Upper lobe of left lung (tissue), 6 donors: ENCODE data around the gene CELF5. TPM values are rescaled to one million over a fixed set of nuclear protein-coding genes. Genes with fewer than 3 reads are reported as not detected.

Experiments used
- ATAC-seq, 2 donors: fragments of 200-7000 bp; cut with Tn5 transposase; one replicate each; pipeline ENCODE4 v1.9.1; 2022; ENCODE audit warnings: mild to moderate bottlenecking in 2 of 2, moderate library complexity in 2 of 2; ENCODE audit not compliant: low FRiP score in 2 of 2
- DNase-seq, 2 donors: peaks; one replicate each; pipeline ENCODE4 v3.0.0-alpha.2; 2019 to 2020
- H3K27ac ChIP-seq, 4 donors: fragments of 200-600 bp; sonication (generic); one replicate each; pipeline ENCODE4 v1.5.1; 2016 to 2019
- H3K27me3 ChIP-seq, 4 donors: fragments of 200-600 bp; sonication (generic); one replicate each; pipeline ENCODE4 v1.5.1; 2017 to 2019
- H3K36me3 ChIP-seq, 4 donors: fragments of 200-600 bp; sonication (generic); one replicate each; pipeline ENCODE4 v1.5.1; 2016 to 2019
- H3K4me1 ChIP-seq, 4 donors: fragments of 200-600 bp; sonication (generic); one replicate each; pipeline ENCODE4 v1.5.1; 2018 to 2019
- H3K4me3 ChIP-seq, 4 donors: fragments of 200-600 bp; sonication (generic); one replicate each; pipeline ENCODE4 v1.5.1; 2017 to 2019; ENCODE audit warnings: mild to moderate bottlenecking in 2 of 4, moderate library complexity in 1 of 4
- H3K9me3 ChIP-seq, 4 donors: fragments of 200-600 bp; sonication (generic); one replicate each; pipeline ENCODE4 v1.5.1; 2018 to 2019
- CTCF ChIP-seq, 6 experiments: fragments of 450-650 bp in 4 of 6; fragments of 200-600 bp in 2 of 6; sonication (generic) in 2 of 6; IDR thresholded peaks; one replicate each; pipeline ENCODE4 v1.5.1; 2016 to 2019; ENCODE audit warnings: antibody characterized with exemption in 6 of 6
- EP300 ChIP-seq, 4 donors: sonication (generic); formaldehyde crosslinking; IDR thresholded peaks; one replicate each; pipeline ENCODE4 v1.5.1; 2017; ENCODE audit warnings: antibody characterized with exemption in 4 of 4, control low read depth in 2 of 4
- POLR2A ChIP-seq, 4 donors: fragments of 450-650 bp; IDR thresholded peaks; one replicate each; pipeline ENCODE4 v1.5.1; 2016 to 2017; ENCODE audit warnings: antibody characterized with exemption in 4 of 4, mild to moderate bottlenecking in 2 of 4
- POLR2AphosphoS5 ChIP-seq, 2 donors: sonication (generic); formaldehyde crosslinking; IDR thresholded peaks; one replicate each; pipeline ENCODE4 v1.5.1; 2017; ENCODE audit warnings: antibody characterized with exemption in 2 of 2
- WGBS, 2 donors: methylation state at CpG; one replicate each; pipeline ENCODE4 v1.1.5; 2017 to 2018; 5-methylcytosine and 5-hydroxymethylcytosine counted together
- total RNA-seq, 6 donors: library from RNA; depleted of rRNA in 4 of 6; stranded (reverse); fragments of >200 nt in 4 of 6; gene quantifications; one replicate each; pipeline versions ENCODE4 v1.1.0 to v1.2.1, GENCODE V29; 2016 to 2021
- donor health status: DM: no; HTN: no; CAD: no; lungs with moderate emphysema.
- donor health status: DM: no; HTN: yes; CAD: no; lungs with severe emphysema.

The CELF5 gene
- total RNA-seq, 6 donors from 2014 or later = 0.49 to 0.76 TPM; not detected in 4

DNA sequence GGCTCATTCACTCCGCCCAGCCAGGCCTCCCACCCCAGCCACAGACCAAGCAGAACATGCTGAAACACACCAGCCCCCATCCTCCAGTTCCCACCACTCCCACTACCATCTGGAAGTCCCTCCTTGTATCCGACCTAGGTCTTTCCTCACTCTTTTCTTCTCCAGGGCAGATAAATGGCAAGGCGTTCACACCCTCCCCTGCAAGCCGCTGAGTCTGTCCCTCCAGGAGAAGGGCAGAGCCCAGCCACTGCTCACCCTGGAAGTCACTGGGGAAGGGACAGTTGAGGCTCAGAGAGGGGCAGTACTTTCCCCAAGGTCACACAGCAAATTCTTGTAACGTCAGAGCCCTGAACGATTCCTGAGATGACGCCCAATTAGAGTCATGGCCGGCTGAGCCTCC is 96.4 kb downstream of the CELF5 start:
- H3K4me3 ChIP-seq = no peak overlapping the region
- DNase-seq = no peak
- TF ChIP-seq POLR2A (IDR thresholded peaks at IDR 0.05) (no peak), CTCF (IDR thresholded peaks at IDR 0.05) (no peak), EP300 (IDR thresholded peaks at IDR 0.05) (no peak), POLR2AphosphoS5 (IDR thresholded peaks at IDR 0.05) (no peak)
- H3K9me3 ChIP-seq = no peaks in the 10 kb centered on the region
- no peaks in the 10 kb centered on the region for H3K27me3 ChIP-seq
- H3K36me3 ChIP-seq = no peaks in the 10 kb centered on the region
- no peak overlapping the region for H3K27ac ChIP-seq
- no peak for ATAC-seq
- H3K4me1 ChIP-seq = no peaks in the 10 kb centered on the region
- WGBS, 2 donors = 64% methylated on average over 8 of the region's 8 CpGs

DNA sequence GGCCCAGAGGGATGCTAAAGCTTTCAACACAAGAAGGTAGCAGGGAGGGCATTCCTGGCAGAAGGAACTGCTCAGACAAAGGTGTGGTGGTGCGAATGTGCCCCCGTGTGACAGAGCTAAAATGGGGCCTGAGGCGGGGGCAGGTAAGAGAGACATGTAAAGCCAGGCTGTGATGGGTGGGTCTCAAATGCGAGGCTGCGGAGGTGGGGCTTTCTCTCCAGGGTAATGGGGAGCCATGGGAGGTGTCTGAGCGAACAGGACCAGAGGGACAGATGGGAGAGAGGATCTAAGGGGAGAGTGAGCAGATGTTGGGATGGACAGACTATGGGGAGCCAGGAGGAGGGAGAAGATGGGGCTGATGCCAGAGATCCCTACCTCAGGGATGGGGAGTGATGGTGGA is 97.2 kb downstream of the CELF5 start:
- H3K4me1 ChIP-seq = no peaks in the 10 kb centered on the region
- no peak for ATAC-seq
- TF ChIP-seq EP300 (IDR thresholded peaks at IDR 0.05) = no peak
- no peak for TF ChIP-seq CTCF (IDR thresholded peaks at IDR 0.05)
- TF ChIP-seq POLR2A (IDR thresholded peaks at IDR 0.05) = no peak
- TF ChIP-seq POLR2AphosphoS5 (IDR thresholded peaks at IDR 0.05) = no peak
- WGBS, 2 donors = 63 to 69% methylated on average over 6 of the region's 6 CpGs
- H3K4me3 ChIP-seq = no peak overlapping the region
- H3K9me3 ChIP-seq = no peaks in the 10 kb centered on the region
- no peaks in the 10 kb centered on the region for H3K27me3 ChIP-seq
- no peak overlapping the region for H3K27ac ChIP-seq
- no peak for DNase-seq
- H3K36me3 ChIP-seq = no peaks in the 10 kb centered on the region

DNA sequence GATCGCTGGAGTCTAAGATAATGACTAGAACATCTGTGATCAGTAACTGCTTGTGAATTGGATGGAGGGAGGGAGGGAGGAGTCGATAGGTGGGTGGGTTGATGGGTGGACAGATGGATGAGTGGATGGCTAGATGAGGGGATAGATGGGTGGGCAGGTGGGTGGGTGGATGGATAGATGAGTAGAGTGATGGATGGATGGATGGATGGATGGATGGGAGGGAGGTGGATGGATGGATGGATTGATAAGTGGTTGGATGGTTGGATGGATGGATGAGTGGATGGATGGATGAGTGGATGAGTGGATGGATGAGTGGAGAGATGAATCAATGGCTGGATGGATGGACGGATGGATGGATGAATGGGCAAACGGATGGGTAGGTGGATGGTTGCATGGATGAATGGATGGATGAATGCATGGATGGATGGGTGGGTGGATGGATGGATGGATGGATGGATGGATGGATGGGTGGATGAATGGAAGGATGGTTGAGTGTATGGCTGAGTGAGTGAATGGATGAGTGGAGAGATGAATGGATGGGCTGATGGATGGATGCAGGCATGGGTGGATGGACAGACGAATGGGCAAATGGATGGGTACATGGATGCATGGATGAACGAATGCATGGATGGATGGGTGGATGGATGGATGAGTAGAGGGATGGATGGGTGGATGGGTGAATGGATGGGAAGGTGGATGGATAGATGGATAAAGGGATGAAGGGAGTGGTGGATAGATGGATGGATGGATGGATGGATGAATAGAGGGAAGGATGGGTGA is 97.9 kb downstream of the CELF5 start:
- Histone ChIP-seq H3K4me1 (peaks cover 0 to 3% (median 0%) of the 10 kb centered on the region in 4 donors), H3K36me3 (no peaks in the 10 kb centered on the region), H3K27me3 (no peaks in the 10 kb centered on the region), H3K27ac (no peak overlapping the region), H3K9me3 (no peaks in the 10 kb centered on the region), H3K4me3 (no peak overlapping the region)
- 84 to 87% methylated on average over 6 of the region's 6 CpGs for WGBS, 2 donors
- no peak for ATAC-seq
- no peak for DNase-seq
- no peak for TF ChIP-seq POLR2AphosphoS5 (IDR thresholded peaks at IDR 0.05)
- no peak for TF ChIP-seq POLR2A (IDR thresholded peaks at IDR 0.05)
- no peak for TF ChIP-seq EP300 (IDR thresholded peaks at IDR 0.05)
- no peak for TF ChIP-seq CTCF (IDR thresholded peaks at IDR 0.05)

DNA sequence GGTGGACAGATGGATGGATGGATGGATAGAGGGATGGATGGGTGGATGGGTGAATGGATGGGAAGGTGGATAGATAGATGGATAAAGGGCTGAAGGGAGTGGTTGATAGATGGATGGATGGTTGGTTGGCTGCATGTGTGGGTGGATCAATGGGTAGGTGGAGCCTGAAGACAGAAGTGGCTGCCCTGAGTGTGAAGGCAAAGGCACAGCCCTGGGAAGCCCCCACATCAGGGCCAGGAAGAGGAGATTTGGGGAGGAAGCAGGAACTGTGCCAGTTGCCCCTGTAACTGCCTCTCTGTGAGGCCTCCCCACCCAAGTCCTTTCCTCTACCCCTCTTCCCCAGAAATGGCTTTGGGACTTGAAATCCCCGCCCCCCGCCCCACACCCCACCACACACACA is 98.6 kb downstream of the CELF5 start:
- H3K4me3 ChIP-seq = no peak overlapping the region
- H3K9me3 ChIP-seq = no peaks in the 10 kb centered on the region
- H3K27me3 ChIP-seq = no peaks in the 10 kb centered on the region
- 75% methylated on average over 2 of the region's 2 CpGs; no CpG with 5 or more reads in 1 of the 2 donors for WGBS, 2 donors
- no peak for DNase-seq
- no peaks in the 10 kb centered on the region for H3K36me3 ChIP-seq
- TF ChIP-seq CTCF (IDR thresholded peaks at IDR 0.05) = no peak
- no peak for TF ChIP-seq POLR2AphosphoS5 (IDR thresholded peaks at IDR 0.05)
- no peak for TF ChIP-seq EP300 (IDR thresholded peaks at IDR 0.05)
- no peak for TF ChIP-seq POLR2A (IDR thresholded peaks at IDR 0.05)
- no peak for ATAC-seq
- H3K4me1 ChIP-seq = peaks cover 0 to 6% (median 0%) of the 10 kb centered on the region in 4 donors
- H3K27ac ChIP-seq = no peak overlapping the region

DNA sequence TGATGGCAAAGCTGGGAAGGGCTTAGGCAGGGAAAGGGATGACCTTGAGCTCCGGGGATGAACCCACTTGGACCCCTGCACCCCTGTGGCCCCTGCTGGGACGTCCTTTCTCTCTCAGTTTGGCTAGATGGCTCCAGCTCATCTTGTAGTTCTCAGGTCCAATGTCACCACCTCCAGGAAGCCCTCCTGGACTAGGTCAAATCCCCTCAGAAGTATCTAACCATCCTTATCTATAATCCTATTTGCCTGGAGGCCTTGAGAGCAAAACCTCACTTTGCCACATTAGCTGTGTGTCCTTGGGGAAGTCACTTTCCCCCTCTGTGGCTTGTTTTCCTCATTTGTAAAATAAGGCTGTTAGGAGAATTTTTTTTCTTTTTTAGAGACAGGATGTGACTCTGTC is 99.2 kb downstream of the CELF5 start:
- no peaks in the 10 kb centered on the region for H3K27me3 ChIP-seq
- H3K4me1 ChIP-seq = peaks cover 0 to 6% (median 0%) of the 10 kb centered on the region in 4 donors
- 43 to 56% methylated on average over 2 of the region's 2 CpGs for WGBS, 2 donors
- ATAC-seq (no peak), DNase-seq (no peak)
- no peak overlapping the region for H3K27ac ChIP-seq
- H3K4me3 ChIP-seq = no peak overlapping the region
- H3K36me3 ChIP-seq = no peaks in the 10 kb centered on the region
- TF ChIP-seq POLR2A (IDR thresholded peaks at IDR 0.05) (no peak), CTCF (IDR thresholded peaks at IDR 0.05) (no peak), EP300 (IDR thresholded peaks at IDR 0.05) (no peak), POLR2AphosphoS5 (IDR thresholded peaks at IDR 0.05) (no peak)
- H3K9me3 ChIP-seq = no peaks in the 10 kb centered on the region
